Keratinocyte (primary cell): ENCODE results near the gene P4HB. TPM values are rescaled to one million over a fixed set of nuclear protein-coding genes. Genes with fewer than 3 reads are reported as not detected.

Experiments used
- DNase-seq: peaks from one replicate; pipeline ENCODE4 v3.0.0-alpha.2; 2011; ENCODE audit warnings: low read depth, missing footprints, low spot score
- FAIRE-seq: peaks from 2 replicates; lab custom pipeline; 2011; peaks lifted over from hg19 to GRCh38; lab: Jason Lieb, UNC
- H2AFZ ChIP-seq: 2 replicates; pipeline ENCODE4 v1.6.0; 2012; ENCODE audit warnings: low read length, control low read depth, inconsistent platforms; ENCODE audit not compliant: control insufficient read depth
- H3K27ac ChIP-seq: 2 replicates; pipeline ENCODE4 v1.5.1; 2011; ENCODE audit warnings: low read length; ENCODE audit not compliant: control insufficient read depth, insufficient read depth
- H3K27me3 ChIP-seq: 3 replicates; pipeline ENCODE4 v1.6.0; 2011; ENCODE audit warnings: low read length; ENCODE audit not compliant: control insufficient read depth, insufficient read depth; ENCODE audit errors: extremely low read depth
- H3K36me3 ChIP-seq, 2 experiments: 2 replicates in 1 of 2; 3 replicates in 1 of 2; pipeline ENCODE4 v1.5.1; 2011; ENCODE audit warnings: low read length in 2 of 2, mild to moderate bottlenecking in 1 of 2; ENCODE audit not compliant: control insufficient read depth in 2 of 2, insufficient read depth in 2 of 2; ENCODE audit errors: extremely low read depth in 1 of 2
- H3K4me1 ChIP-seq: 3 replicates; pipeline ENCODE4 v1.5.1; 2011; ENCODE audit warnings: low read length; ENCODE audit not compliant: control insufficient read depth, insufficient read depth; ENCODE audit errors: extremely low read depth
- H3K4me2 ChIP-seq: 3 replicates; pipeline ENCODE4 v1.6.0; 2011; ENCODE audit warnings: low read depth, low read length; ENCODE audit not compliant: control insufficient read depth, insufficient read depth; ENCODE audit errors: extremely low read depth
- H3K4me3 ChIP-seq, 3 experiments: fragments of 200-600 bp in 1 of 3; sonication (generic) in 1 of 3; 2 replicates in 2 of 3; 3 replicates in 1 of 3; pipeline ENCODE4 v1.5.1; 2011 to 2016; ENCODE audit warnings: low read length in 3 of 3, mild to moderate bottlenecking in 3 of 3, control low read depth in 2 of 3, inconsistent platforms in 1 of 3, low read depth in 1 of 3, mixed read lengths in 1 of 3, mixed run types in 1 of 3, moderate library complexity in 1 of 3; ENCODE audit not compliant: control insufficient read depth in 2 of 3, insufficient read depth in 2 of 3; ENCODE audit errors: extremely low read depth in 1 of 3
- H3K79me2 ChIP-seq: 2 replicates; pipeline ENCODE4 v1.6.0; 2012; ENCODE audit warnings: low read length; ENCODE audit not compliant: control insufficient read depth, insufficient read depth
- H3K9ac ChIP-seq: 3 replicates; pipeline ENCODE4 v1.6.0; 2011; ENCODE audit warnings: low read length; ENCODE audit not compliant: control insufficient read depth, insufficient read depth; ENCODE audit errors: extremely low read depth
- H3K9me1 ChIP-seq: 3 replicates; pipeline ENCODE4 v1.6.0; 2011; ENCODE audit warnings: low read length; ENCODE audit not compliant: control insufficient read depth, insufficient read depth; ENCODE audit errors: extremely low read depth
- H3K9me3 ChIP-seq: 2 replicates; pipeline ENCODE4 v1.5.1; 2012; ENCODE audit warnings: low read depth, low read length; ENCODE audit not compliant: control insufficient read depth
- H4K20me1 ChIP-seq: 3 replicates; pipeline ENCODE4 v1.6.0; 2011; ENCODE audit warnings: low read length; ENCODE audit not compliant: control insufficient read depth, insufficient read depth; ENCODE audit errors: extremely low read depth
- CTCF ChIP-seq, 3 experiments: IDR thresholded peaks in 1 of 3; conservative IDR thresholded peaks in 1 of 3; optimal IDR thresholded peaks in 1 of 3; 2 replicates in 2 of 3; 3 replicates in 1 of 3; pipeline versions ENCODE3 to v1.5.1; 2011; ENCODE audit warnings: low read length in 3 of 3, mild to moderate bottlenecking in 3 of 3, moderate library complexity in 2 of 3, control low read depth in 1 of 3, inconsistent platforms in 1 of 3; ENCODE audit not compliant: insufficient read depth in 2 of 3; ENCODE audit errors: extremely low read depth in 1 of 3
- EZH2 ChIP-seq: IDR thresholded peaks from one replicate; pipeline ENCODE4 v1.6.1; 2012; ENCODE audit warnings: inconsistent platforms, mild to moderate bottlenecking, low read length, moderate library complexity
- dilution Hi-C: fragments of 300-500 bp; cut with MboI; formaldehyde crosslinking; loops from one replicate; pipeline ENCODE4 v1.7.0; 2020; ENCODE audit warnings: low sequenced_read_pairs; ENCODE audit not compliant: extremely low pct_ligation_motif_present
- polyA plus RNA-seq, 5 experiments: library from polyadenylated mRNA; depleted of rRNA in 3 of 5; stranded (reverse) in 3 of 5; stranded (forward) in 1 of 5; unstranded in 1 of 5; fragments of >200 nt; gene quantifications; 1 replicate in 1 of 5; 2 replicates in 3 of 5; 3 replicates in 1 of 5; pipeline versions ENCODE4 v1.2.1 to v1.2.3, GENCODE V29; 2011 to 2012; ENCODE audit warnings: missing spikeins in 2 of 5, low read depth in 1 of 5, low replicate concordance in 1 of 5

Gene P4HB
- polyA plus RNA-seq, 1 donor (not counting 4 experiments of a cell fraction or from before 2014, with no cell fraction given) = 149 TPM

- no peak for TF ChIP-seq EZH2
- TF ChIP-seq CTCF (optimal IDR thresholded peaks at IDR 0.05 in 1 of 3, IDR thresholded peaks at IDR 0.05 in 1 of 3, conservative IDR thresholded peaks at IDR 0.05 in 1 of 3; ENCODE audit: extremely low read depth in 1 of 3, insufficient read depth in 2 of 3, low read length in 3 of 3) = no peak
- FAIRE-seq = no peak
Observed at GRCh38 chr17:81851423-81851822, 8.9 kb downstream of the P4HB start.

GRCh38 chr17:81849457-81849856 lies 10.9 kb downstream of the P4HB start:
- Histone ChIP-seq H3K4me2 (no peak overlapping the region), H3K9me1 (no peaks in the 10 kb centered on the region), H3K9ac (no peak overlapping the region), H3K9me3 (no peaks in the 10 kb centered on the region), H3K27ac (no peak overlapping the region), H3K4me3 (no peak overlapping the region), H3K4me1 (no peaks in the 10 kb centered on the region), H3K27me3 (no peaks in the 10 kb centered on the region), H3K36me3 (peaks cover 56 to 69% of the 10 kb centered on the region in 2 experiments), H4K20me1 (peaks cover 13% of the 10 kb centered on the region), H3K79me2 (peaks cover 31% of the 10 kb centered on the region), H2AFZ (no peak overlapping the region)
- DNase-seq (no peak), FAIRE-seq (no peak)
- TF ChIP-seq CTCF (optimal IDR thresholded peaks at IDR 0.05 in 1 of 3, IDR thresholded peaks at IDR 0.05 in 1 of 3, conservative IDR thresholded peaks at IDR 0.05 in 1 of 3; ENCODE audit: extremely low read depth in 1 of 3, insufficient read depth in 2 of 3, low read length in 3 of 3) = no peak
- no peak for TF ChIP-seq EZH2
- dilution Hi-C loops = no loop called here

More at GRCh38 chr17:81851423-81851822, 8.9 kb downstream of the P4HB start:
- Histone ChIP-seq H3K9me3 (no peaks in the 10 kb centered on the region), H3K4me3 (no peak overlapping the region), H4K20me1 (peaks cover 19% of the 10 kb centered on the region), H3K4me2 (no peak overlapping the region), H3K4me1 (peaks cover 17% of the 10 kb centered on the region), H3K9me1 (no peaks in the 10 kb centered on the region), H3K27me3 (no peaks in the 10 kb centered on the region), H3K27ac (no peak overlapping the region), H3K79me2 (peaks cover 48% of the 10 kb centered on the region), H2AFZ (no peak overlapping the region), H3K36me3 (peaks cover 39 to 59% of the 10 kb centered on the region in 2 experiments), H3K9ac (no peak overlapping the region)
- dilution Hi-C loops = no loop called here
- no peak for DNase-seq
